Coronary artery (tissue), 2 donors: ENCODE results near the gene IKZF4.

Source experiments
- DNase-seq: peaks from one replicate; pipeline ENCODE4 v3.0.0-alpha.2; 2017; ENCODE audit warnings: low spot score
- H3K27ac ChIP-seq, 2 donors: fragments of 200-600 bp; sonication (generic); one replicate each; pipeline ENCODE4 v1.5.1; 2016 to 2019
- H3K4me3 ChIP-seq: fragments of 200-600 bp; sonication (generic); 2 replicates; pipeline ENCODE4 v1.5.1; 2016; ENCODE audit warnings: mild to moderate bottlenecking, moderate library complexity
- TF ChIP-seq, protein P1 (sequence below): fragments of 200-600 bp; sonication (generic); IDR thresholded peaks from one replicate; pipeline ENCODE4 v1.5.1; 2019; ENCODE audit warnings: antibody characterized with exemption

Gene IKZF4

DNA sequence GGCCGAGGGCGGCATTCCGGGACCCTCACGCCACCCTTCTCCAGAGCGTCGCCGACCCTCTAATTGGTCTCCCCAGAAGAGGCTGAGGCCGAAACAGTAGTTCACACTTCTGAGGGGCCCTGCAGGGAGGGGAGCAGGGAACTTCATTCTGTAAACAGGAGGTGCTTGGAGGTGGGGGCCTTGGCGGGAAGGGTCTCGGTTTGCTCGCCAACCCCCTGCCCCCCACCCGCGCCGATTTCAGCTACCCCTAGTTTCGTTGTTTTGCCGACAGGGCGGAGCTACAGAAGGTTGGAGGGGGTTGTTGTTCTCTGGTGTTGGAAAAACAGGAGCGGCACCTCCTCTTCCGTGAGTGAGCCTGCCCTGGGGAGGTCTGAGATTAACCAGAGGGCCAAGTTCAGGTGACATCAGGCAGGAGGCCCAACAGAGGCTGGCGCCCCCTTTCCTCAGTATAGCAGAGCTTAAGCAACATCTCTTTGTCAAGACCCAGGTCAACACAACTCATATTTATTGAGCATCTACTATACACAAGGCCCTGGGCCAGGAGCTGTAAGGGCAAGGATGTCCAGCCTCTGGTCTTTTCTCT is 59.8 kb downstream of the IKZF4 start:
- peak overlapping the region in 1 of 2 donors; percentile 81 for H3K27ac ChIP-seq
- H3K4me3 ChIP-seq, result peak overlapping the region; percentile 76
- TF ChIP-seq, protein P1, sequence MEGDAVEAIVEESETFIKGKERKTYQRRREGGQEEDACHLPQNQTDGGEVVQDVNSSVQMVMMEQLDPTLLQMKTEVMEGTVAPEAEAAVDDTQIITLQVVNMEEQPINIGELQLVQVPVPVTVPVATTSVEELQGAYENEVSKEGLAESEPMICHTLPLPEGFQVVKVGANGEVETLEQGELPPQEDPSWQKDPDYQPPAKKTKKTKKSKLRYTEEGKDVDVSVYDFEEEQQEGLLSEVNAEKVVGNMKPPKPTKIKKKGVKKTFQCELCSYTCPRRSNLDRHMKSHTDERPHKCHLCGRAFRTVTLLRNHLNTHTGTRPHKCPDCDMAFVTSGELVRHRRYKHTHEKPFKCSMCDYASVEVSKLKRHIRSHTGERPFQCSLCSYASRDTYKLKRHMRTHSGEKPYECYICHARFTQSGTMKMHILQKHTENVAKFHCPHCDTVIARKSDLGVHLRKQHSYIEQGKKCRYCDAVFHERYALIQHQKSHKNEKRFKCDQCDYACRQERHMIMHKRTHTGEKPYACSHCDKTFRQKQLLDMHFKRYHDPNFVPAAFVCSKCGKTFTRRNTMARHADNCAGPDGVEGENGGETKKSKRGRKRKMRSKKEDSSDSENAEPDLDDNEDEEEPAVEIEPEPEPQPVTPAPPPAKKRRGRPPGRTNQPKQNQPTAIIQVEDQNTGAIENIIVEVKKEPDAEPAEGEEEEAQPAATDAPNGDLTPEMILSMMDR, result no peak
- no peak for DNase-seq

GRCh38 chr12:56081393-56082347 is 60.8 kb downstream of the IKZF4 start:
- TF ChIP-seq, protein P1, result no peak
- no peak for DNase-seq
- Histone ChIP-seq H3K27ac (no peak overlapping the region), H3K4me3 (peak overlapping the region; percentile 76)

GRCh38 chr12:56082382-56082781 is 61.5 kb downstream of the IKZF4 start:
- TF ChIP-seq, protein P1, result no peak
- H3K27ac ChIP-seq, result no peak overlapping the region
- H3K4me3 ChIP-seq, result no peak overlapping the region
- DNase-seq, result no peak

DNA sequence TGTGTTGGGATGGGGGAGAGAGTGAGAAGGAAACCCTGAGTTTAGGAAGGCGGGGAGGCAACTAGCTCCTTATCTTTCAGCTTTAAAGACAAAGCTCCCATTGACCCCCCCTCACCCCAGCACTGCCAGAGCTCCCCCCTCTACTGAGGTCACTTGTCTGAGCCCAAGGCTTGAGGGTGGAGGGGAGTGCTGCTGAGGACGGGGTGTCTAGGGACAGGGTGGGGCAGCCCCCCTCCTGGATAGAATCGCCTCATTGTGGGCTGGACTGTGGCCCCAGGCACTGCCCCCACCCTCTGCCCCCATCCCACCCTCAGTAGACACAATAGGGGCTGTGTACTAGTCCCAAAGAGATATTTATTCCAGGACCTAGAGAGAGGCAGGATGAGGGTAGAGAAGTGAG is 62.1 kb downstream of the IKZF4 start:
- TF ChIP-seq, protein P1, result no peak
- Histone ChIP-seq H3K4me3 (no peak overlapping the region), H3K27ac (peak overlapping the region in 1 of 2 donors; percentile 16)
- no peak for DNase-seq

DNA sequence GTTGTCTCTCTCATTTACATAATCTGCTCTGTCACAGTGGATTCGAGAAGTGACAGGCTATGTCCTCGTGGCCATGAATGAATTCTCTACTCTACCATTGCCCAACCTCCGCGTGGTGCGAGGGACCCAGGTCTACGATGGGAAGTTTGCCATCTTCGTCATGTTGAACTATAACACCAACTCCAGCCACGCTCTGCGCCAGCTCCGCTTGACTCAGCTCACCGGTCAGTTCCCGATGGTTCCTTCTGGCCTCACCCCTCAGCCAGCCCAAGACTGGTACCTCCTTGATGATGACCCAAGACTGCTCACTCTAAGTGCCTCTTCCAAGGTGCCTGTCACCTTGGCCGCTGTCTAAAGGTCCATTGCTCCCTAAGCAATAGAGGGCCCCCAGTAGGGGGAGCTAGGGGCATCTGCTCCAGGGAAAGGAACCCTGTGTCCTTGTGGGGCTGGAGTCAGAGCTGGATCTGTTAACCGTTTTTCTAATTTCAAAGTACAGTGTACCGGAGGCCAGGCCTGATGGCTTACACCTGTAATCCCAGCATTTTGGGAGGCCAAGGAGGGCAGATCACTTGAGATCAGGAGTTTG is 64.2 kb downstream of the IKZF4 start:
- H3K4me3 ChIP-seq, result no peak overlapping the region
- DNase-seq, result no peak
- TF ChIP-seq, protein P1, result no peak
- no peak overlapping the region for H3K27ac ChIP-seq

DNA sequence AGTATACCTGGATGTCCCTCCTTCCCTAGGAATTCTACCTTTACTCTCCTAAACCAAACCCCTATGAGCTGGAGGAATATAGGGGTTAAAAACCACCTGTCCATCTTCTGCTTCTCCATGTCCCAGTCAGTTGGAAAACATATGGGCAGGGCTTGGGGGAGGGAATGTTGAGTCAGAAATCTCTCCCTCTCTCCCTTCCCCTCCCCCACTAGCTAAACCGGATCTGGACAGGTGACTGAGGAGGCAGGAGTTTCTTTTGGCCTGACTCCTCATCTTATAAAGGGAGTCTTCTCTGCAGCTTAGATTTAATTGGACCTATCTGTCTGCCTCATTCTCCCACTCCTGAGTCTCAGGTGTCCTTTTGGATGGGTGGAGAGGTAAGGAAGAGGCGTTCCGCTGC is 65.3 kb downstream of the IKZF4 start:
- TF ChIP-seq, protein P1, result no peak
- DNase-seq, result no peak
- Histone ChIP-seq H3K4me3 (no peak overlapping the region), H3K27ac (no peak overlapping the region)
